ENCODE measurements around the gene VAMP8. TPM values are rescaled to one million over a fixed set of nuclear protein-coding genes. Genes with fewer than 3 reads are reported as not detected.

Gene VAMP8
- total and polyA plus RNA-seq, 9 donors = 5.9 to 58.4 (median 24.7) TPM

- Histone ChIP-seq H3K4me3 (peak overlapping the region; percentile 94), H3K9me3 (no peaks in the 10 kb centered on the region), H3K27ac (peak overlapping the region; percentile 18 to 65), H3K4me1 (ENCODE audit: insufficient read depth) (peaks cover 6% of the 10 kb centered on the region), H3K27me3 (no peaks in the 10 kb centered on the region), H3K36me3 (no peaks in the 10 kb centered on the region)
- 1 to 3% (median 2%) methylated on average over 14 of the region's 14 CpGs for WGBS, 3 donors
- no peak for DNase-seq
- TF ChIP-seq CTCF (IDR thresholded peaks at IDR 0.05) (no peak), EP300 (IDR thresholded peaks at IDR 0.05) (no peak), POLR2A (IDR thresholded peaks at IDR 0.05) (no peak)
- intact Hi-C loops (cut with DNase I) = no loop called here
These were observed 16.5 kb upstream of the VAMP8 start for GRCh38 chr2:85560812-85561279.

GRCh38 chr2:85561280-85562212, 15.8 kb upstream of the VAMP8 start, which contains the start of gene GGCX:
Gene GGCX, minus strand, starts transcription at chr2:85561493. Its CDS starts 65 bp downstream, at chr2:85561428.
- TF ChIP-seq POLR2A (IDR thresholded peaks at IDR 0.05) (peak; percentile 81), CTCF (IDR thresholded peaks at IDR 0.05) (peak in 2 of 3 donors; percentile 41 to 62), EP300 (IDR thresholded peaks at IDR 0.05) (no peak)
- 3 to 4% (median 4%) methylated on average over 50 to 64 of the region's 64 CpGs for WGBS, 3 donors
- intact Hi-C loops (cut with DNase I) = no loop called here

GRCh38 chr2:85564144-85564563, 13.2 kb upstream of the VAMP8 start:
- WGBS, 3 donors = 80 to 83% (median 81%) methylated on average over 5 of the region's 5 CpGs
- H3K27me3 ChIP-seq = no peaks in the 10 kb centered on the region
- no peak overlapping the region for H3K27ac ChIP-seq
- H3K9me3 ChIP-seq = no peaks in the 10 kb centered on the region
- no peaks in the 10 kb centered on the region for H3K36me3 ChIP-seq
- intact Hi-C loops (cut with DNase I) = no loop called here
- H3K4me3 ChIP-seq = no peak overlapping the region
- no peak for DNase-seq
- TF ChIP-seq EP300 (IDR thresholded peaks at IDR 0.05) (no peak), POLR2A (IDR thresholded peaks at IDR 0.05) (no peak), CTCF (IDR thresholded peaks at IDR 0.05) (no peak)
- H3K4me1 ChIP-seq (ENCODE audit: insufficient read depth) = peaks cover 6% of the 10 kb centered on the region

More at GRCh38 chr2:85561280-85562212, 15.8 kb upstream of the VAMP8 start, which contains the start of gene GGCX:
- no peaks in the 10 kb centered on the region for H3K27me3 ChIP-seq
- peak; percentile 95 to 98 (median 96) for DNase-seq
- H3K9me3 ChIP-seq = no peaks in the 10 kb centered on the region
- H3K4me1 ChIP-seq (ENCODE audit: insufficient read depth) = peaks cover 6% of the 10 kb centered on the region
- peak within 1 kb of the TSS; percentile 94 for H3K4me3 ChIP-seq
- peak within 1 kb of the TSS; percentile 18 to 65 for H3K27ac ChIP-seq
- H3K36me3 ChIP-seq = no peaks in the 10 kb centered on the region

- TF ChIP-seq POLR2A (IDR thresholded peaks at IDR 0.05) (no peak), EP300 (IDR thresholded peaks at IDR 0.05) (no peak), CTCF (IDR thresholded peaks at IDR 0.05) (no peak)
- H3K4me1 ChIP-seq (ENCODE audit: insufficient read depth) = peaks cover 2% of the 10 kb centered on the region
- no peaks in the 10 kb centered on the region for H3K9me3 ChIP-seq
- H3K27ac ChIP-seq = no peak overlapping the region
- intact Hi-C loops (cut with DNase I) = no loop called here
- no peak for DNase-seq
- no peak overlapping the region for H3K4me3 ChIP-seq
- no peaks in the 10 kb centered on the region for H3K27me3 ChIP-seq
- WGBS, 3 donors = 84 to 85% (median 84%) methylated on average over 4 of the region's 4 CpGs
- H3K36me3 ChIP-seq = no peaks in the 10 kb centered on the region
These were observed 11.1 kb upstream of the VAMP8 start for GRCh38 chr2:85566265-85566664.
